HG02852 (cell line): ENCODE results near the gene LRRC9.
A peak's percentile ranks its signal among the peaks of the same experiment; 100 is the strongest.
"Not testable (repeated sequence)": the region's sequence is repeated elsewhere in the genome, so short reads cannot be mapped to it uniquely, and the experiment has no call there.

Experiments used
- ATAC-seq: cut with Tn5 transposase; IDR thresholded peaks from one replicate; pipeline ENCODE4 v1.9.1; 2021; ENCODE audit warnings: mild to moderate bottlenecking, moderate library complexity; ENCODE audit not compliant: unreplicated experiment

Gene LRRC9

GRCh38 chr14:60058087-60058486 lies 138.1 kb downstream of the LRRC9 start:
- no peak for ATAC-seq

- ATAC-seq: no peak
Observed at GRCh38 chr14:60061371-60061770, 141.4 kb downstream of the LRRC9 start.

GRCh38 chr14:60064491-60065072 lies 144.6 kb downstream of the LRRC9 start:
- peak; percentile 68 for ATAC-seq

GRCh38 chr14:60067882-60068281 lies 147.9 kb downstream of the LRRC9 start:
- ATAC-seq: no peak

GRCh38 chr14:60079723-60080122 lies 159.8 kb downstream of the LRRC9 start:
- ATAC-seq: no peak

- no peak for ATAC-seq
Observed at GRCh38 chr14:60085085-60085484, 165.1 kb downstream of the LRRC9 start.

- ATAC-seq: no peak
Observed at GRCh38 chr14:60085693-60086092, 165.7 kb downstream of the LRRC9 start.

GRCh38 chr14:60087668-60088067 lies 167.7 kb downstream of the LRRC9 start:
- ATAC-seq: no peak

GRCh38 chr14:60089221-60089620 lies 169.3 kb downstream of the LRRC9 start:
- ATAC-seq: no peak

GRCh38 chr14:60090864-60091519 lies 171.0 kb downstream of the LRRC9 start:
- no peak for ATAC-seq

GRCh38 chr14:60091550-60092525 lies 171.9 kb downstream of the LRRC9 start, which contains the start of gene PCNX4:
TSS of gene PCNX4 (plus strand) at chr14:60091923. CDS start at chr14:60107639, 15,716 bp downstream.
- ATAC-seq: peak; percentile 95

GRCh38 chr14:60092526-60092920 lies 172.6 kb downstream of the LRRC9 start:
- ATAC-seq: no peak

- no peak for ATAC-seq
Observed at GRCh38 chr14:60093080-60093479, 173.1 kb downstream of the LRRC9 start.

GRCh38 chr14:60093606-60094005 lies 173.7 kb downstream of the LRRC9 start:
- no peak for ATAC-seq

- ATAC-seq: no peak
Observed at GRCh38 chr14:60094306-60094897, 174.5 kb downstream of the LRRC9 start.

- ATAC-seq: no peak
Observed at GRCh38 chr14:60095231-60095630, 175.3 kb downstream of the LRRC9 start.

- no peak for ATAC-seq
Observed at GRCh38 chr14:60095781-60096450, 176.0 kb downstream of the LRRC9 start.

GRCh38 chr14:60097974-60098373 lies 178.0 kb downstream of the LRRC9 start:
- no peak for ATAC-seq

GRCh38 chr14:60099855-60100254 lies 179.9 kb downstream of the LRRC9 start:
- ATAC-seq: not testable (repeated sequence)

GRCh38 chr14:60101786-60102185 lies 181.8 kb downstream of the LRRC9 start:
- no peak for ATAC-seq

GRCh38 chr14:60102389-60102788 lies 182.4 kb downstream of the LRRC9 start:
- no peak for ATAC-seq
